Keratinocyte (primary cell): Measurements from ENCODE around the gene CD8B.

Experiments
- EZH2 ChIP-seq: IDR thresholded peaks from one replicate; pipeline ENCODE4 v1.6.1; 2012; ENCODE audit warnings: inconsistent platforms, mild to moderate bottlenecking, low read length, moderate library complexity
- TF ChIP-seq, protein P1 (sequence below), 3 experiments: IDR thresholded peaks in 1 of 3; conservative IDR thresholded peaks in 1 of 3; optimal IDR thresholded peaks in 1 of 3; 2 replicates in 2 of 3; 3 replicates in 1 of 3; pipeline versions ENCODE3 to v1.5.1; 2011; ENCODE audit warnings: low read length in 3 of 3, mild to moderate bottlenecking in 3 of 3, moderate library complexity in 2 of 3, control low read depth in 1 of 3, inconsistent platforms in 1 of 3; ENCODE audit not compliant: insufficient read depth in 2 of 3; ENCODE audit errors: extremely low read depth in 1 of 3

DNA sequence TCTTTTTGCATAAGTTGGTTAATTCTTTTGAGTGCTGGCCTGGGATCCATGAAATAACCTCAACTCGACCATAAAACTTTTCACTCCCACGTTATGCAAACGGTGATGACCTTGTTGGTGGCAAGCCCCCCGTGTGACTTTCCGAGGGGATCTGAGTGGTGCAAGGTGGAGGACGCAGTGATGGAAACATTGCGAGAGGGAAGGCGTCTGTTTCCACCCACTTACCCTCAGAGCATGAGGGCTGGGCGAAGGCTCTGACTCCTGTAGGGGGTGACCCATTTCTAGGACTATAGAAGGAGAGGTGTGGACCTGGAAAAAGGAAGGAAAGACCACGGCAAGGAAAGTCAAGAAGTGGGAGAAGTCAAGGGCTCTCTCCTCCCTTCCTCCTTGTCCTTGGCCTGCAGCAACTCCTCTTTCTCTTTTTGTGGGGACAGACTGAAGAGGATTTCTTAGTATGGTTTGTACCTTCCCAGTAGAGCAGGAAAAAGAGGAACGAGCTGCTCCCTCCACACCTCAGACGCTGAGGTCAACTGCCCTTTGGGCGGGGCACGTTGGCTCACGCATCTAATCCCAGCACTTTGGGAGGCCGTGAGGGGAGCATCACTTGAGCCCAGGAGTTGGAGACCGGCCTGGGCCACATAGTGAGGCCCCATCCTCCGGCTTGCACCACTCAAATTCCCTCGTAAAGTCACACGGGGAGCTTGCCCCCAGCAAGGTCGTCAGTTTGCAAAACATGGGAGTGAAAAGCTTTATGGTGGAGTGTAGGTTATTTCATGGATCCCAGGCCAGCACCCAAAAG is 55.4 kb downstream of the CD8B start:
- TF ChIP-seq, protein P1, sequence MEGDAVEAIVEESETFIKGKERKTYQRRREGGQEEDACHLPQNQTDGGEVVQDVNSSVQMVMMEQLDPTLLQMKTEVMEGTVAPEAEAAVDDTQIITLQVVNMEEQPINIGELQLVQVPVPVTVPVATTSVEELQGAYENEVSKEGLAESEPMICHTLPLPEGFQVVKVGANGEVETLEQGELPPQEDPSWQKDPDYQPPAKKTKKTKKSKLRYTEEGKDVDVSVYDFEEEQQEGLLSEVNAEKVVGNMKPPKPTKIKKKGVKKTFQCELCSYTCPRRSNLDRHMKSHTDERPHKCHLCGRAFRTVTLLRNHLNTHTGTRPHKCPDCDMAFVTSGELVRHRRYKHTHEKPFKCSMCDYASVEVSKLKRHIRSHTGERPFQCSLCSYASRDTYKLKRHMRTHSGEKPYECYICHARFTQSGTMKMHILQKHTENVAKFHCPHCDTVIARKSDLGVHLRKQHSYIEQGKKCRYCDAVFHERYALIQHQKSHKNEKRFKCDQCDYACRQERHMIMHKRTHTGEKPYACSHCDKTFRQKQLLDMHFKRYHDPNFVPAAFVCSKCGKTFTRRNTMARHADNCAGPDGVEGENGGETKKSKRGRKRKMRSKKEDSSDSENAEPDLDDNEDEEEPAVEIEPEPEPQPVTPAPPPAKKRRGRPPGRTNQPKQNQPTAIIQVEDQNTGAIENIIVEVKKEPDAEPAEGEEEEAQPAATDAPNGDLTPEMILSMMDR (optimal IDR thresholded peaks at IDR 0.05 in 1 of 3, IDR thresholded peaks at IDR 0.05 in 1 of 3, conservative IDR thresholded peaks at IDR 0.05 in 1 of 3; ENCODE audit: extremely low read depth in 1 of 3, insufficient read depth in 2 of 3, low read length in 3 of 3): no peak
- TF ChIP-seq EZH2: no peak
